ENCODE results near the gene E2F2. TPM values are rescaled to one million over a fixed set of nuclear protein-coding genes. Genes with fewer than 3 reads are reported as not detected.

E2F2 gene
- total and polyA plus RNA-seq, 2 of the 13 experiments (the other 11 are each of a cell fraction or from before 2014, with no cell fraction given), result 0.65 to 6.6 TPM

GRCh38 chr1:23559985-23560741 lies 29.1 kb upstream of the E2F2 start:
- DNase-seq (ENCODE audit: low spot score) (no peak), ATAC-seq (no peak), FAIRE-seq (no peak)
- 16% methylated on average over 6 of the region's 6 CpGs for WGBS (ENCODE audit: low lambda C conversion rate)
- H3K79me2 ChIP-seq (ENCODE audit: insufficient read depth, low read length), result peaks cover 25% of the 10 kb centered on the region
- peak overlapping the region; percentile 95 for H3K4me2 ChIP-seq (ENCODE audit: low read depth, low read length)
- in situ Hi-C loops (cut with HindIII; ENCODE audit: extremely low pct_ligation_motif_present, low pct_unique_long_range_greater_than_20kb), result no loop called here
- intact Hi-C loops (cut with micrococcal nuclease; ENCODE audit: unreplicated experiment), result loop anchor here (5.0 to 10.0 kb wide), 2 partner anchors 32 to 185 kb away; partner anchors contain the start of gene ELOA
- peak overlapping the region; percentile 83 for H3K9ac ChIP-seq (ENCODE audit: insufficient read depth, low read depth, low read length)
- no peaks in the 10 kb centered on the region for H3K36me3 ChIP-seq (replicated peaks in 1 of 2; ENCODE audit: control insufficient read depth in 1 of 2, insufficient read depth in 2 of 2, low read length in 2 of 2)
- no peak for TF ChIP-seq ZNF256 (CRISPR knock-in tag; conservative IDR thresholded peaks at IDR 0.05)
- TF ChIP-seq GPN1 (CRISPR knock-in tag; IDR thresholded peaks at IDR 0.05; ENCODE audit: borderline replicate concordance), result no peak
- TF ChIP-seq ZNF558 (CRISPR knock-in tag; IDR thresholded peaks at IDR 0.05; ENCODE audit: borderline replicate concordance), result no peak
- no peak for TF ChIP-seq POLR2AphosphoS5 (IDR thresholded peaks at IDR 0.05; ENCODE audit: low read depth, low read length)
- no peak for TF ChIP-seq ADNP (CRISPR knock-in tag; IDR thresholded peaks at IDR 0.05)
- TF ChIP-seq ZNF10 (CRISPR knock-in tag; IDR thresholded peaks at IDR 0.05; ENCODE audit: borderline replicate concordance, low read depth), result no peak
- TF ChIP-seq ZNF607 (CRISPR knock-in tag; IDR thresholded peaks at IDR 0.05; ENCODE audit: borderline replicate concordance), result no peak
- TF ChIP-seq CREB1 (IDR thresholded peaks at IDR 0.05), result no peak
- TF ChIP-seq CREB1 (CRISPR knock-in tag; IDR thresholded peaks at IDR 0.05), result 0 out of 2 replicates have a peak, but pooled peaks have one; percentile 3
- no peak for TF ChIP-seq NCOA2 (CRISPR knock-in tag; IDR thresholded peaks at IDR 0.05)
- TF ChIP-seq KDM3A (CRISPR knock-in tag; IDR thresholded peaks at IDR 0.05; ENCODE audit: low read depth), result no peak
- no peak for TF ChIP-seq SIN3B (IDR thresholded peaks at IDR 0.05; ENCODE audit: low read length)
- TF ChIP-seq GFI1 (CRISPR knock-in tag; IDR thresholded peaks at IDR 0.05; ENCODE audit: borderline replicate concordance), result peak; percentile 8; the same call in 1 of the 2 replicates
- no peak for TF ChIP-seq ZBED4 (CRISPR knock-in tag; IDR thresholded peaks at IDR 0.05; ENCODE audit: borderline replicate concordance)
- TF ChIP-seq ZNF207 (IDR thresholded peaks at IDR 0.05; ENCODE audit: borderline replicate concordance), result no peak
- TF ChIP-seq BRF2 (CRISPR knock-in tag; IDR thresholded peaks at IDR 0.05), result no peak
- ChIA-PET CTCF (ENCODE audit: low intra/inter-chr PET ratio, low total read pairs) (no interaction called here), POLR2A (interaction anchor here (0.6 to 6.0 kb wide), 12 partner anchors 10 to 230 kb away, joined by 3 to 54 read pairs (median 5); partner anchors contain the start of gene RPL11)
- H3K4me1 ChIP-seq (ENCODE audit: insufficient read depth, low read length), result peaks cover 80% of the 10 kb centered on the region
- no peaks in the 10 kb centered on the region; a peak in 1 of 5 replicates for H3K27me3 ChIP-seq (ENCODE audit: control insufficient read depth in 1 of 2, insufficient read depth in 2 of 2, low read length in 2 of 2)
- H3K27ac ChIP-seq (ENCODE audit: extremely low read length, insufficient read depth, low read length), result peak overlapping the region; percentile 98
- H3K9me3 ChIP-seq (ENCODE audit: low read length), result no peaks in the 10 kb centered on the region
- no peak overlapping the region for H2AFZ ChIP-seq (ENCODE audit: low read length)
- H3K4me3 ChIP-seq (replicated peaks in 1 of 3; ENCODE audit: insufficient read depth in 1 of 3, low read depth in 2 of 3, low read length in 3 of 3), result peak overlapping the region; percentile 42 to 98 (median 83)
- peaks cover 9% of the 10 kb centered on the region; the same call in 1 of the 2 replicates for H4K20me1 ChIP-seq (ENCODE audit: insufficient read depth, low read length)
- TSS peak; percentile 71 for BruUV-seq (replicated peaks)

All from HepG2 (cell line).